ENCODE measurements around the gene GRAMD1A. TPM values are rescaled to one million over a fixed set of nuclear protein-coding genes. Genes with fewer than 3 reads are reported as not detected.

The GRAMD1A gene
- total and polyA plus RNA-seq, 11 donors, result 21.8 to 64.5 (median 31.3) TPM

DNA sequence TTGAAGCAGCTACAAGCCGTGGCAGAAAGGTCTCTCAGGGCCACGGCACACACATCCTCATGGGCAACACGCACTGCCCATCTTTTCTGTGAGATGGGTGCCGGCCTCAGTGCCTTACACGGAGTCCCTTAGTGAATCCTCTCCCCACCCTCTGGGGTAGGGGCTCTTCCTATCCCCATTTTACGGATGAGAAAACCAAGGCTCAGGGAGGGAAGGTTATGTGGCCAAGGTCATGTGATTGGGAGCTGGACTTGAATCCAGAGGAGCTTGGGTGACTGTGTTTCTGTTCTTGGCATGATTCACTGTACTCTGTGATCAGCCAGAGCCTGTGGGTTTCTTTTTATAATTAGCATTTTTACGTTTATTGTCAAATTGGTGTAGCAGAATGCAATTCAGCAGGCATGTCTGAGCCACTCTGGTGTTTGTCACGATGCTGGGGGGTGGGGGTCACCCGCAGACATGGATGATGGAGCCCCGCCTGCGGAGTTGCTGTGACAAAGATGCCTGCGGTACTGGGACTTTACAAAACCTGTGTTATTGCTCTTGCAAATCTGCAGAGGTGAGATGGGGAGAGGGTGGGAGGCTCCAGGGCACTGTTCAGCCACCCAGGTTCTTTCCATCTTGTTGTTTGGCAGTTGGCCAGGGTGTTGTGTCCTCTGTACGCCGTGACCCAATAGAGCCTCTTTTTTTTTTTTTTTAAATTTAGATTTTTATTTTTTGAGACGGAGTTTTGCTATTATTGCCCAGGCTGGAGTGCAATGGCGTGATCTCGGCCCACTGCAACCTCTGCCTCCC lies 34.7 kb downstream of the GRAMD1A start:
- Histone ChIP-seq H3K4me1 (peaks cover 0 to 40% (median 25%) of the 10 kb centered on the region in 12 donors), H3K4me3 (no peak overlapping the region), H3K9me3 (no peaks in the 10 kb centered on the region), H3K27ac (no peak overlapping the region), H3K36me3 (peaks cover 0 to 24% (median 6%) of the 10 kb centered on the region in 9 donors), H3K27me3 (peaks cover 0 to 7% (median 0%) of the 10 kb centered on the region in 9 donors)
- ATAC-seq (no peak), DNase-seq (no peak)
- 79 to 84% (median 83%) methylated on average over 17 of the region's 17 CpGs for WGBS, 4 donors
- TF ChIP-seq, protein P1, sequence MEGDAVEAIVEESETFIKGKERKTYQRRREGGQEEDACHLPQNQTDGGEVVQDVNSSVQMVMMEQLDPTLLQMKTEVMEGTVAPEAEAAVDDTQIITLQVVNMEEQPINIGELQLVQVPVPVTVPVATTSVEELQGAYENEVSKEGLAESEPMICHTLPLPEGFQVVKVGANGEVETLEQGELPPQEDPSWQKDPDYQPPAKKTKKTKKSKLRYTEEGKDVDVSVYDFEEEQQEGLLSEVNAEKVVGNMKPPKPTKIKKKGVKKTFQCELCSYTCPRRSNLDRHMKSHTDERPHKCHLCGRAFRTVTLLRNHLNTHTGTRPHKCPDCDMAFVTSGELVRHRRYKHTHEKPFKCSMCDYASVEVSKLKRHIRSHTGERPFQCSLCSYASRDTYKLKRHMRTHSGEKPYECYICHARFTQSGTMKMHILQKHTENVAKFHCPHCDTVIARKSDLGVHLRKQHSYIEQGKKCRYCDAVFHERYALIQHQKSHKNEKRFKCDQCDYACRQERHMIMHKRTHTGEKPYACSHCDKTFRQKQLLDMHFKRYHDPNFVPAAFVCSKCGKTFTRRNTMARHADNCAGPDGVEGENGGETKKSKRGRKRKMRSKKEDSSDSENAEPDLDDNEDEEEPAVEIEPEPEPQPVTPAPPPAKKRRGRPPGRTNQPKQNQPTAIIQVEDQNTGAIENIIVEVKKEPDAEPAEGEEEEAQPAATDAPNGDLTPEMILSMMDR (IDR thresholded peaks at IDR 0.05), result no peak
- no peak for TF ChIP-seq POLR2A (IDR thresholded peaks at IDR 0.05)
- intact Hi-C loops (cut with DNase I), result no loop called here

DNA sequence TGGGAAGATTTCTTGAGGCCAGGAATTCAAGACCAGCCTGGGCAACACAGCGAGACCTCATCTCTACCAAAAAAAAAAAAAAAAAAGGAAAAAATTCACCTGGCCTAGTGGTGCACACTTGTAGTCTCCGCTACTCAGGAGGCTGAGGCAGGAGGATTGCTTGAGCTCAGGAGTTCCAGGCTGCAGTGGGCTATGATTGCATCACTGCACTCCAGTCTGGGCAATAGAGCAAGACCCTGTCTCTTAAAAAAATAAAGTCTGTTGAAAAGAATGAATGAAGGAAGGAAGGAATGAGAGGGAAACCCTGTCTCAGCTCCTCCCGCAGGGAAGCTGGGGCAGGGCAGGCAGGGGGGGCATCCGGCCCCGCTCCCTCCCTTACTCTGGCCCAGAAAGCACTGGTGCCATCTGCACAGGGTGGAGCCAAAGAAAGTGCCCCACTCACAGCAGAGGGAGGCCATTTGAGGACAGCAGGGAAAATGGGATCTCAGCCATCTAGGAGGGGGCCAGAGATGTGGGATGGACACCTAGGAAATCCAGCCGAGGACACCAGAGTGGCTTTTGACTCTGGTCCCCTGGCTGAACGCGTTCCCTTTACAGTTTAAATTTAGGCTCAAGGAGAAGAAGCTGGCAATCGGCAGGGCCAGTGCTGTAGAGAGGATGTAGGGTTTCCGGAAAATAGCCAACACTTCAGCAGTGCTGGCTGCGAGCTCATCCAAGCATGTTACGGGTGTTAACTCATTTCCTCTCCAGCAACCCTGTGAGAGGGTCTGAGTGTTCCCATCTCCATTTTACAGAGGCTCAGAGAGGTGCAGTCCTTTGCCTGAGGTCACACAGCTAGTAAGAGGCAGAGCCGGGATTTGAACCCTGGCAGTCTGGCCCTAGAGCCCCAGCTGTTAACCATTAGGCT lies 37.8 kb downstream of the GRAMD1A start:
- peak overlapping the region in 11 of 12 donors; percentile 17 to 84 (median 62) for H3K27ac ChIP-seq
- peak overlapping the region in 1 of 12 donors; percentile 3 for H3K4me3 ChIP-seq
- ATAC-seq (peak; percentile 1 to 42 (median 33)), DNase-seq (peak in 3 of 5 donors; percentile 54 to 57 (median 55))
- intact Hi-C loops (cut with DNase I), result no loop called here
- TF ChIP-seq POLR2A (IDR thresholded peaks at IDR 0.05), result no peak
- TF ChIP-seq, protein P1 (IDR thresholded peaks at IDR 0.05), result no peak
- peaks cover 0 to 24% (median 6%) of the 10 kb centered on the region in 9 donors for H3K36me3 ChIP-seq
- WGBS, 4 donors, result 26 to 31% (median 28%) methylated on average over 13 of the region's 13 CpGs
- H3K4me1 ChIP-seq, result peaks cover 0 to 55% (median 44%) of the 10 kb centered on the region in 12 donors
- no peaks in the 10 kb centered on the region for H3K9me3 ChIP-seq
- H3K27me3 ChIP-seq, result no peaks in the 10 kb centered on the region

DNA sequence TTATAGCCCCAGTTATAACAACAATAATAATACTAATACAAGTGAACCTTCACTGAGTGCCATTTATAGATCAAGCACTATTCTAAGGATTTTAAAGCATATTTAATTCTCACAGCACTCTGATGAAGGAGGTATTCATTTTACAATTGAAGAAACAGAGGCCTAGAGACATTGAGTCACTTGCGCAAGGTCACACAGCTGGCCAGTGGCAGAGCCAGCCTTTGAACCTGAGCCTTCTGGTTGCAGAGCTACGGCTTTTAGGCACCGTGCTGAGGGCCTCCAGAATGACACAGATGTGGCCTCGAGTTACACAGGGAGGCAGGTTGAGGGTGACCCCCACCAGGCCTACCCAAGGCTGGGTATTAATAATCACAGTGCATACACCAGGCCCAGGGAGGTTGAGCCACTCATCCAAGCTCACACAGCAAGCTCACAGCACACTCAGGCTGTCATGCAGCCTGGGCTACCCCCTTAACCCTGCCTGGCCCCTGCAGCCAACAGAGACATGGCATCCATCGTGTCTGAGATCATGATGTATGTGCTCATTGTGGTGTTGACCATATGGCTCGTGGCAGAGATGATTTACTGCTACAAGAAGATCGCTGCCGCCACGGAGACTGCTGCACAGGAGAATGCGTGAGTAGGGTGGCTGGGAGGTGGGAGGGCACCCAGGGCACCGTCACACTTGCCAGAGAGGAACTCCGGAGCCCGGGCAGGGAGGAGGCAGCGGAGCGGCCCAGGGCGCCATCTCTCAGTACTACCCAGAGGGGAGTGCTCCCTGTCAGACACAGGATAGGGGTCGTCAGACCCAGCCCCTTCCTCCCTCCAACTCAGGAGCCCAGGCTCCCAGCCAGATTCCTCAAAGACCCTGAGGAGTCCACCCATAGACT lies 38.7 kb downstream of the GRAMD1A start:
- H3K36me3 ChIP-seq, result peaks cover 0 to 20% (median 4%) of the 10 kb centered on the region in 9 donors
- H3K27me3 ChIP-seq, result no peaks in the 10 kb centered on the region
- intact Hi-C loops (cut with DNase I), result no loop called here
- no peaks in the 10 kb centered on the region for H3K9me3 ChIP-seq
- peak overlapping the region in 3 of 12 donors; percentile 20 to 50 (median 29) for H3K4me3 ChIP-seq
- peaks cover 0 to 55% (median 44%) of the 10 kb centered on the region in 12 donors for H3K4me1 ChIP-seq
- 71 to 76% (median 73%) methylated on average over 14 to 17 of the region's 17 CpGs for WGBS, 4 donors
- no peak for DNase-seq
- H3K27ac ChIP-seq, result peak overlapping the region in 11 of 12 donors; percentile 17 to 85 (median 71)
- no peak for TF ChIP-seq POLR2A (IDR thresholded peaks at IDR 0.05)
- TF ChIP-seq, protein P1 (IDR thresholded peaks at IDR 0.05), result no peak
- no peak for ATAC-seq
